ENCODE data around the gene SHCBP1.
"Not testable (repeated sequence)": the region's sequence is repeated elsewhere in the genome, so short reads cannot be mapped to it uniquely, and the experiment has no call there.

The SHCBP1 gene

DNA sequence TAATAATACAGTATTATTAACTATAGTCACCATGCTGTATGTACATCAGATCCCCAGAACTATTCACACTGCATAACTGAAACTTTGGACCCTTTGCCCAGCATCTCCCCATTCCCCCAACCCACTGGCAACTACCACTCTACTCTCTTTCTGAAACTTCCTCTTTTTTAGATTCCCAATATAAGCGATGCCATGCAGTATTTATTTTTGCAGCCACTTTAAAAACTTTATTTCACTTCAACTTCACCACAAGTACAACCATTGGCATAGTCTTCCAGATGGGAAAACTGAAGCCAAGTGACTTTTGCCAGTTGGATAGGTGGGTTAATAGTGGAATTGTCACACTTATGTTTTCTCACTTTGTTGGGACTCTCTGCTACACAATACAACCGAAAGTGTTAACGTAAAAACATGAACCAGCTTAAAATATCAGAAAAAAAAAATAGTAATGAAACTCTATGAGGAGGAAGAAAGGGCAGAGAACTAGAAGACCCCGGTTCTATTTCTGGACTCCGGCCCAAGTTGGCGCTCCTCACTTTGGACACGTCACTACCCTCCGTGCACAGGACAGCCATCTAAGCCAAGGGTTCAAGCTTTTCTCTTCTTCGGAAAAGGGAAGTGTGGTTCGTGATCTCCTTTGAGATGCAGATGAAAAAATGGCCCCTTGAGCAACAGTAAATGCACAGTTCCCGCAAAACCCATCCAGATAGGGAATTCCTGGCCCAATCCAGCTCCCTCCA, 743 bp downstream of the SHCBP1 start:
- FAIRE-seq: no peak
- no peak for DNase-seq (ENCODE audit: insufficient read length, low spot score)

DNA sequence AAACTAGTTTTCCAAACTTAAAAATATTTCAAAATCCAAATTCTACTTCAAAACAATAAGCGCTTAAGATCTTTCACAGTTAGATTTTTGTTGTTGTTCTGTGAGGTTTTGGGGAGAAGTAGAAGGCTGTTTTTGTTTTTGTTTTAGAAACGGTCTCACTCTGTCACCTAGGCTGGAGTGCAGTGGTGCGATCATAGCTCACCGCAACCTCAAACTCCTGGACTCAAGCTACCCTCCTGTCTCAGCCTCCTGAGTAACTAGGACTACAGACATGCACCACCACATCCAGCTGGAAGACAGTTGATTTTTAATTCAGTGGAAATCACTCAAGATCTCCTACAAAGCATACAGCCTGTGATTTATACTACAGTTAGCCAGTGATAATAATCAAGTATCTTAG, 2.7 kb downstream of the SHCBP1 start:
- FAIRE-seq: no peak
- DNase-seq (ENCODE audit: insufficient read length, low spot score): no peak

DNA sequence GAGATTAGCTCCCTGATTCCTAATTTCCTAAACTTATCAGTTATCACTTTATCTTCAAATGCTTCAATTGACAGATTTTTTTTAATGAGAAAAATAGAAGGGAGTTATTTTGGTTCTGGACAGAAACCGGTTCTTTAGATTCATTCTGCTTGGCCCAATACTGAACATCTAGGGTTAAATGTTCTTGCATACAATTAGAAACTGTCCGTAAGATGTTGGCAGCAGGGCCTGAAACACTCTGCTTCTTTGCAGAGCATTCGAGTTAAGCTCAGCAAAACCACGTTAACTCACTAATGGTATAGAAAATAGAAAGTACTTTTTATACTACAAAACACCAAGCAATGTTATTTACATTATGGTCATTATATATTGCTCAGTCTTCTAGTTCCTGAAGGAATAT, 7.2 kb downstream of the SHCBP1 start:
- no peak for FAIRE-seq
- DNase-seq (ENCODE audit: insufficient read length, low spot score): no peak

DNA sequence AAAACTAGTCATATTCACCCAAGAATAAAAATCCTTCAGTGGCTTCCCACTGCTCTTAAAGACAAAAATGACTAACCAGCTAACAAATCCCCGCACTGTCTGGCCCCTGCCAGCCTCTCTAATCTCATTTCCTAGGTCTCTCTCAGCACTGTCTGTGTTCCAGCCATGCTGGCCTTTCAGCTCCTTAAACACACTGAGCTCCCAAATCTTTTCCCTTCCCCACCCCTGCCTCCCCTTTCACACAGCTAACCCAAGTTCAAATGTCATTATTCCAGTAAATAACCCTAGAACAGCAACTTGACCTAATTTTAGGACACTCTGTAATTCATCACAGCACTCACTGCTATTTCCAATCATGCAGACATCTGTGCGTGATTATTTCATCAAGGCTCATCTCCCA, 7.8 kb downstream of the SHCBP1 start:
- no peak for FAIRE-seq
- DNase-seq (ENCODE audit: insufficient read length, low spot score): no peak

DNA sequence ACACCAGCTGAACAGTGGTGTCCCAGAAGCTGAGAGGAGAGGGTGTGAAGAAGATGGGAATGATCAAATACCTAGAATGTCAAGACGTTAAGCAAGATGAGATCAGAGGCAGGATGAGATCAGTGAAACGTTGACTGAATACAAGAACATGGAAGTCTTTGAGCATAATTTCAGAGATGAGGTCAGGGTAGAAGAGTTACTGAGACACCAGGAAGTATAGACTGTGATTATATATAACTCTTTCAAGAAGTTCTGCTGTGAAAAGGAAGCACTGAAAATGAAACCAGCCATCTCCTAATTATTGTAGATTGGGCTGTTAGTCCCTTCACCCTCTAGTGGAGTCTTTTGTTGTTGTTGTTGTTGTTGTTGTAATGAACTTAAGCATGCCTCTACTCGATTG, 9.1 kb downstream of the SHCBP1 start:
- DNase-seq (ENCODE audit: insufficient read length, low spot score) (no peak), FAIRE-seq (peak; percentile 61)

DNA sequence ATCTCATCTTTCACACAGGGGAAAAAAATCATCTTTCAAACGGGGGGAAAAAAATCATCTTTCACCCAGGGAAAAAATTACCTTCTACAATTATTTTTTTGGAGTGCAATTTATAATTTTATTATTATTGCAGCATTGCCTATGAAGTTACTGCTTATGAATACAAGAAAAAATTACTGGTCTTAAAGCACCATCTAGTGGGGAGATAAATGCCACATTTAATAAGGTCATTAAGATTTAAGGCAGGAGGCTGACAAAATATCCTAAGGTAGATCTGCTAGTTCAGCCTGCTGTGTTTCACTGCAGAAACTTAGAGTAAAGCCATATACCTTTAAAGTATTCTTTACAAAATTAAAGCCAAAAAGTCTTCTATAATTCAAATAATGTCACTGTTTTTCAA, 13.7 kb downstream of the SHCBP1 start:
- FAIRE-seq (no peak), DNase-seq (ENCODE audit: insufficient read length, low spot score) (no peak)

DNA sequence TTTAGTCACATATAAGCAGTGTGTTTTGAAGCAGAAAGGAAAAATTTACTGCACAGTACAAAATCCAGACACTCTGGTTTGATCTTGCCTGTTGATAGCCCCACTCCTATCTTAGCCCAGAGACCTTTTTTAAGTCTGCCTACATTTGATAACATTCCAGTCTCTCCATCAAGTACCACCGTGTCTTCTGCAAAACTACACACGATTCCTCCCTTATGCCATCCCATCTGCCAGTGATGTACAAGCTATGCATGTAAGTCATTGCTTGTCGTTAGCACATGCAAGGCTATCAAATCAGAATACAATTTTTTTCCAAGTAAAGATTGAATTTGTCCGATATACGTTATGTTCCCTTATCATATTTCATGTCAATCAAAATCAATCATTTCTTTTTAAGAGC, 14.9 kb downstream of the SHCBP1 start:
- no peak for DNase-seq (ENCODE audit: insufficient read length, low spot score)
- peak; percentile 35 for FAIRE-seq

DNA sequence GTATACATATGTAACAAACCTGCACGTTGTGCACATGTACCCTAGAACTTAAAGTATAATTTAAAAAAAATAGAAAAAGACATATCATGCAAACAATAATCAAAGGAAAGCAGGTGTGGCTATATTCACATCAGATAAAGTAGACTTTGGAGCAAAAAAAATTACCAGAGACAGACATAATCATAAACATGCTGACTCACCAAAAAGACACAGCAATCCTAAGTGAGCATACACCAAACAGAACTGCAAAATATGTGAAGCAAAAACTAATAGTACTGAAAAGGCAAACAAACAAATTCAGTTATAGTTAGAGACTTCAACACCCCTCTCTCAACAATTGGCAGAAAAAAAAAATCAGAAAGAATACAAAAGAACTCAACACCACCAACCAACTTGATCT, 29.9 kb downstream of the SHCBP1 start:
- no peak for DNase-seq (ENCODE audit: insufficient read length, low spot score)
- FAIRE-seq: no peak

DNA sequence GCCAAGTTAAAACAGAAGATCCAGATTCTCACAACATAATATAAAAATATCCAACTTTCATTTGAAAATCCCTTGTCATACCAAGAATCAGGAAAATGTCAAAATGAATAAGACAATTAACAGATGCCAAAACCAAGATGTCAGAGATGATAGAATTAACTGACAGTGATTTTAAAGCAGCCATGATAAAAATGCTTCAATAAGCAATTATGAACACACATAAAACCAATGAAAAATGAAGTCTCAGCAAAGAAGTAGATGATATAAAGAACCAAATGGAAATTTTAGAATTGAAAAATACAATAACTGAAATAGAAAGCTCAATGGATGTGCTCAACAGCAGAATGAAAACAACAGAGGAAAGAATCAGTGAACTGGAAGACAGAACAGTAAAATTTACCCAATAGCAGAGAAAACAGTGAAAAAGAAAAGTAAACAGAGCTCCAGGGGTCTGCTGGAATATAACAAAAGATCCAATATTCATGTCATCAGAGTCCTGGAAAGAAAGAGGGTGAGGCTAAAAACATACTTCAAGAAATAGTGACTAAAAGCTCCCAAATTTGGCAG, 35.1 kb downstream of the SHCBP1 start:
- DNase-seq (ENCODE audit: insufficient read length, low spot score) (no peak), FAIRE-seq (no peak)

DNA sequence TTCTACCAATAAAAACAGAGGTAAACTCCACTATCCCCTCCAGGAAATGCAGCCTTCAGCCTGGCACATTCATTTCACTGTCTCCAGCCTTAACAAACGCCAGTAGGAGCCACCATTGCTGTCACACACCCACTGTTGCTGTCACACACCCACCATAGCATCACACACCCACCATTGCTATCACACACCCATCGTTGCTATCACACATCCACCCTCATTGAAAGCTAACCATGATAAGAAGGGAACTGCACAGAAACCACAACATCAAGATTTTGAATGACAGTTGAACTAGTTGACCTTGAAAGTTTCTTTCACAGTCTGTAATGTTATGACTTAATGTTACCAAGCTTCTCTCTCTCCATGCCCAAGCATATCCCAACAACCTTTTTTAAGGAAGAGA, 38.1 kb downstream of the SHCBP1 start:
- DNase-seq (ENCODE audit: insufficient read length, low spot score) (no peak), FAIRE-seq (no peak)

DNA sequence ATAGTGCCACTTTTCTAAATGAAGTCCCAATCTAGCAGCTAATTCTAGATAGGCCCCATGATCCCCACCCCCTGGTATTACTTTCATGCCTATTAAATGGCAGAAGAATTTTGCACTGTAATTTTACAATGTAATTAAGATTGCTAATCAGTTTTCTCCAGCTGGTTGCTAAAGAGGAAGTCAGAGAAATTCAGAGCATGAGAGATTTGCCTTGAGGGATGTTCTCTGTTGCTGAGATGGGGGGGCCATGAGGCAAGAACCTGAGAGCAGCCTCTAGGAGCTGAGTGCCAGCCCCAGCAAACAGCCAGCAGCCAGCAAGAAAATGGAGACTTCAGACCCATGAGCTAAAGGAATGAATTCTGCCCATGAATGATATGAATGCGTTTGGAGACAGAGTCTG, 38.9 kb downstream of the SHCBP1 start:
- DNase-seq (ENCODE audit: insufficient read length, low spot score) (no peak), FAIRE-seq (no peak)

DNA sequence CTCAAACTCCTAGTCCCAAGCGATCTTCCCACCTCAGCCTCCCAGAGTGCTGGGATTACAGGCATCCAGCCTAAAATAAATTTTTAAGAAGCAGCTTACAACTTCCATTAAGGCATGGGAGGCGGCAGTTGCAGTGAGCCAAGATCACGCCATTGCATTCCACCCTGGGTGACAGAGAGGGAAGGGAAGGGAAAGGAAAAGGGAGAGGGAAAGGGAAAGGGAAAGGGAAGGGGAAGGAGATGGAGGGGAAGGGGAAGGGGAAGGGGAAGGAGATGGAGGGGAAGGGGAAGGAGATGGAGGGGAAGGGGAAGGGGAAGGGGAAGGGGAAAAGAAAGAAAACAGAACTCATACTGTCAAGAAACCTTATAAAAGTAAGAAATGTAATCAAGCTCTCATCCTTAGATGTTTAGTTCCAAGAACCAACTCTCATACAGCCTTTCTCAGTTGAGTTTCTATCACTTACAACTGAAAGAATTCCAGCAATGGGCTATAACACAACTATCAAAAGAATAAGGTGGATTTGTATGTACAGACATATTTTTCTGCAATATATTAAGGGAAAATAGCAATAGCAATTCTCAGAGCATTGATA, 43.1 kb downstream of the SHCBP1 start:
- no peak for DNase-seq (ENCODE audit: insufficient read length, low spot score)
- FAIRE-seq: no peak

DNA sequence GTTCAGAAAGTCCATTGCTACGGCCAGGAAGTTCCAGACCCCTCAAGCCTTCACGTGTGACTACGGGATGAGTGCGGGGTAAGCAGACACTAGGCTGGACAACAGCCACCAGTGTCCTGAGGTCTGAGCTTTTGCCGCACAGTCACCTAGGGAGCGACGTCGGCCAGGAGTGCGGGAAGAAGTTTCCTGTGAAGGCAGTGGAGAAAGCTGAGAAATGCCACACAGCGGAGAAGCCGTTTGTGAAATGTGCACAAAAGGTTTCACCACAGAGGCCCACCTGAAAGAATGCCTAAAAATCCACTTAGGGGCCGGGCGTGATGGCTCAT, 47.4 kb downstream of the SHCBP1 start:
- FAIRE-seq: no peak
- no peak for DNase-seq (ENCODE audit: insufficient read length, low spot score)

DNA sequence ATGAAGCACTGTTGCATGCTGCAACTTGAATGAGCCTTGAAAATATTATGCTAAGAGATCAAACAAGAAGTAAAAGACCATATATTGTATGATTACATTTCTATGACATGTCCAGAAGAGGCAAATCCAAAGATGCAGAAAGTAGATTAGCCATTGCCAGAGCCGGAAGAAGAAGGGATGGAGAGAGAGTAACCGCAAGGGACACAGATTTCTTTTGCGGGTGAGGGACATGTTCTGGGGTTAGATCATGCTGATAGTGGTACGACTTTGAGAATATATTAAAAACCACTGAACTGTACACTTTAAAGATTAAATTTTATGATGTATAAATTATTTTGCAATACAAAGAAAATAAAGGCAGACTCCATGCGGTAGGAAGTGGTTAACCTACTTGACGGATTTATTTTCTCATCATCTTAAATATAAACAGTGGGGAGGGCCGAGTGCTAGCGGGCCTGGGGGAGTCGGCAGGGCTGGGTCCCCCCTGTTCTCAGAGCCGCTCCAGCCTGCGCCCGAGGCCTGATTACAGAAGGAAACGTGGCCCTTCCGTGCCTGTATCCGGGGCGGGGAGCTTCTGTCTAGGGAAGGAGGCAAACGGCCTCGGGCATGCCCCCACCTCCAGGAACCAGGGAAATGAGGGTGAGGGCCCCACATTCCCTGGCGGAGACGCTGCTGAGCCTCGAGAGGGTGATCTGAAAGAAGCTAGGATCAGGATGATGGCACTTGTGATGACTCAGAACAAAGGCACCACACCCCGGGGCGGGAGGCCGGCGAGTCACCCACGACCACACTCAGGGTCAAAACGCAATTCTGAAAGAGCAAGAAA, 48.0 kb downstream of the SHCBP1 start:
- DNase-seq (ENCODE audit: insufficient read length, low spot score): no peak
- no peak for FAIRE-seq

DNA sequence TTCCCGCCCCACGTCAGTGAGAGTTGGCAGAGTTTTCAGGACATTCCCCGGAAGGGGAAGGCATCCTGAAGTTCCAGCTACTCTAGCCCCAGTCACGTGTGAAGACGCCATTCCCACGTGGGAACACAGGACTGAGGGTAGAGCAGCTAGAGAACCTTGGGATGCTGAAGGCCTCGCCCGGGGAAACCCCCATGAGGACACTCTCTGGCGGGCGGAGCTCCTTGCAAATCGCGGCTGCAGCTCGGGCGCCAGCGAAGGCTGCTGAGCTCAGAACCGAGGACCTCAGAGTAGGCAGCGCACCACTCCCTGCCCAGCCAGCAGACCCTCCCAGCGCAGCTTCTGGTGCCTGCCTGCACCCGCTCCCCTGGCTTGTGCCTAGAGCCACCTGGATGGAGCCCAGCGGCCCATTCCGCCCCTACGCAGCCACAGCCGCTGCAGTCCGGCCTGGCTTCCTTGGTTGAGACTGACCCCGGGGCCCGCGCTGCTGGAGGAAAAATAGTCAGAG, 51.9 kb downstream of the SHCBP1 start:
- no peak for DNase-seq (ENCODE audit: insufficient read length, low spot score)
- FAIRE-seq: no peak

DNA sequence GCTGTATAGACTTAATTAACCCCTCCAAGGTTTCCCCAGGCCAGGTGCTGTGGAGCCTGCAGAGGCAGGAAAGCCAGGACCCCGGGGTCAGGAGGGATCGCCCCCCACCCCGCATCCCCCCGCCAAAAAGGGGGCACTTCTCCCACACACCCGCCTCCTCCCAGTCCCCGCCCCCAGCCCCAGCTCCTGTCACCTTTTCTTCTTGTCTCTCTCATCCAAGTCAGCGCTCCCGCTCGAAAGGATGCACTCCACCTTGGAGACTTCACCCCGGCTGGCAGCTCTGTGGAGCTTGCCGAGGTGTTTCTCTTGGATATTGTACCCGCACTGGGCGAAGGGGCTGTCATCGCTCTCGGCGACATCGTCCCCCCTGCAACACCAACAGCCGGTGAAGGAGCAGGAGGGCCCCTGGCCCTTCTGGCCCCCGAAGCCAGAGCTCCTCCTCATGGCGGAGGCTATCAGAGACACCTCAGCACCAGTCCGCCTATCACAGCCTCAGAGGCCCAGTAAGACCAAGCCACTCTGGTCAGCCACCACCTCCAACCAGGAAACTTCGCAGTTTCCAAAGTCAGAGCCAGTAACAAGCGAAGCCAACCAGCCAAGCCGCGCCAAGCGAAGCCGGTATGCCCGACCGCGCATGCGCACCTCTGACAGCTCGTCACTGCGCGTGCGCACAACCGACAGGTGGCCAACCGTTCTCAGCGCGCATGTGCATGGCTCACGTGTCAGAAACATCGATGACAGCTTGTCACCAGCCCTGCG, 52.5 kb downstream of the SHCBP1 start:
- DNase-seq (ENCODE audit: insufficient read length, low spot score) (no peak), FAIRE-seq (no peak)

DNA sequence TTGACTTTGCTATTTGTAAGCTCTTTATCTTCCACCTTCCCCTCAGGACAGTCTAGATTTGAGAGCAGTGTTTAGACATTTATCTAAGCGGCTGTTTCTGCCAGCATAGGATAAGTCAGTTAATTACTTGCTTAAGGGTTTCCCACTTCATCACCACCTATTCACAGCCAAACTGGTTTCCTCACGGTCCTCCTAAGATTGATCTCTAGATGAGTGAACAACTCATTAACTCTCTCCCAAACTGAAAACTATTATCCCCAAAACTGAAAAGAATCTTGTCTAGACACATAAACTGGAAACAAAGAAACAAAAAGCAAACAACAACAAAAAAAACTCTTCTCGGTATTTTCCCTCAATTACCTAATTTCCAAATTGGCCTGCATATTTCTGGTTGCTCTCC, 58.2 kb downstream of the SHCBP1 start:
- FAIRE-seq: no peak

DNA sequence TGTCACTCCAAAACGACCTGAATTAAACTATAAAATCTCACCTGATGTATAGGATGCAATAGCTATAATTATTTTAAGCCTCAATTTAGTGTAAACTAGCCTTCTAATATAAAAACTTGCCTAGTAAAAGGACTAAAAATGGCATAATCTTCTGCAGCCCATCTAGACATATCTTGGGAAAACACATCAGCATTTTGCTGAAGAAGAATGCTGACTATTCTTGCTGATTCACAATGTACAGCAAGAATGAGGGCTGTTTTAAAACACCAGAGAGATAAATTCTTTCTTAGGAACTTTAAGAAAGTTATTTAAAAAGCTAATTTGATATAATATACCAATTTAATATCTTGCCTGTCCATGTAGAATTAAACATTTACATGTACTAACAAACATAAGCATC, 63.2 kb downstream of the SHCBP1 start:
- no peak for DNase-seq (ENCODE audit: insufficient read length, low spot score)
- FAIRE-seq: no peak

More for the DNA sequence above, 58.2 kb downstream of the SHCBP1 start:
- no peak for DNase-seq (ENCODE audit: insufficient read length, low spot score)

DNA sequence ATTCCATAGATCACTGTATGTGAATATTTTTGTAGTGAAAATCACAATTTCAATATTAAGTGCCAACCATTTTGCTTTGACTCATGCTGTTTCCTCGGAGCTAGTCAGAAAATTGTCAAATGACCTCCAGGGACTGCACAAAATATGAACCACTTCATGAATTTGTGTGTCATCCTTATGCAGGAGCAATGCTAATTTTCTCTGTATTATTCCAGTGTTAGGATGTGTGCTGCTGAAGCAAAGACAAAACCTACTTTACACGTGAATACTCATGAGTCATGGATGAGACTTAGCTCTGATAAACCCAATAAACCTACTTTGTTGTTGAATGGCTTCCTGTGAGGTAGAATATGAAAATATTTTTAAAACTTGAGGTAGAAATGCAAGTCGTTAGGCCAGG, 65.2 kb downstream of the SHCBP1 start:
- FAIRE-seq (no peak), DNase-seq (ENCODE audit: insufficient read length, low spot score) (no peak)

DNA sequence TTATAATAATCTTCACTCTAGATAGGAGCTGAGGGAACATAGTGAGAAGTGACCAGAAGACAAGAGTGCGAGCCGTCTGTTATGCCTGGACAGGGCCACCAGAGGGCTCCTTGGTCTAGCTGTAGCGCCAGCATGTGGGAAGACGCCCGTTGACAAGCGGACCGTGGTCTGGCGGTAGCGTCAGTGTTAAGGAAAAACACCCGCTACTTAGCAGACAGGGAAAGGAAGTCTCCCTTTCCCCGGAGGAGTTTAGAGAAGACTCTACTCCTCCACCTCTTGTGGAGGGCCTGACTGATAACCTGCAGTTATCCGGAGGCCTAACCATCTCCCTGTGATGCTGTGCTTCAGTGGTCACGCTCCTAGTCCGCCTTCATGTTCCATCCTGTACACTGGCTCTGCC, 66.7 kb downstream of the SHCBP1 start:
- not testable (repeated sequence) for DNase-seq (ENCODE audit: insufficient read length, low spot score); FAIRE-seq

DNA sequence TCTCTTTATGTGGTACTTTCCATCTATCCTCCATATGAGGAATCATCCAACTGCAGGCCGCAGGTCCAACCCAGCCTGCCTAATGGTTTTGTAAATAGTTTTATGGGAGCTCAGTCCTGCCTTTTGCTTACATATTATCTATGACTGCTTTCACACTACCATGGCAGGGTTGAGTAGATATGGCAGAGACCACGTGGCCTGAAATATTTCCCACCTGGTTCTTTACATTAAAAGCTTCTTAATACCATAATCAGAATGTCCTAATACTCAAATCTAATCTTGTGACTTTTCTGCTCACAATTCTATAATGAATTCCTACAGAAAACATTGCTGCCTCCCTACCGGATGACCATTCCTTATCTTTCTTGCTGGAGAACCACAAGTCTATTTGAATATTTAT, 71.7 kb downstream of the SHCBP1 start:
- no peak for FAIRE-seq
- no peak for DNase-seq (ENCODE audit: insufficient read length, low spot score)
